ENCODE results near the gene ARHGEF1.

GRCh38 chr19:41862445-41862986 is 20.5 kb upstream of the ARHGEF1 start:
- TF ChIP-seq POLR2A (IDR thresholded peaks at IDR 0.05) (no peak), CTCF (IDR thresholded peaks at IDR 0.05) (no peak)

Data from heart left ventricle (tissue), 13 donors.